ENCODE measurements around the gene DDX41.

DDX41 gene

GRCh38 chr5:177513500-177513899 lies 3.3 kb downstream of the DDX41 start:
- DNase-seq (ENCODE audit: low spot score), result no peak

DNA sequence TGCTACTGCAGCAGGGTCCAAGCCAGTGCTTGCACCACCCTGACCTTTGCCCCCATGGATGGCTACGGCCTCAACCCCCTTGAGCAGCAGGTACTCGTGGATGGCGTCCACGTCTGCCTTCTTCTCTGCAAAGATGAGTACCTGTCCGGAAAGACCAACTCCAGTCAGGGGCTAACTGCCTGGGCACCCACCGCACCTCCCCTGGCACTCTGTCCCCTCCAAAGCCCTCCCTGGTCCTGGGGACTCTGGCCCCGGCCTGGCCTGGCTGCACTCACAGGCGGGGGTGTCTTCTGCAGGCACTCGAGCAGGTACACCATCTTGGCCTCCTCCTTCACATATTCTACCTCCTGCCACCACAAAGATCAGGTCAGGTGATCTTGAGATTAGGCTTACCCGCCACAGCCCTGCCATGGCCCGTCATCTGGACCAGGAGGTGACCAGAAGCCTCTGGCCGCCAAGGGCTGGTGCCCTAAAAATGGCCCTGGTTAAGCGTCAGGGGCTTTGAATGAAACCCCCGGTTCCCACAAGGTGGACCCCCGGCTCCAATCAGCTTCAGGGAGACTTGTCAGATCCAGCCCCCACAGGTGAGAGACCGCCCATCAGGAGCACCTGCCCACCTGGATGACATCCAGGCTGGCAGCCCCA lies 3.9 kb downstream of the DDX41 start:
- DNase-seq (ENCODE audit: low spot score), result no peak

GRCh38 chr5:177511796-177512675 lies 4.7 kb downstream of the DDX41 start:
- no peak for DNase-seq (ENCODE audit: low spot score)

DNA sequence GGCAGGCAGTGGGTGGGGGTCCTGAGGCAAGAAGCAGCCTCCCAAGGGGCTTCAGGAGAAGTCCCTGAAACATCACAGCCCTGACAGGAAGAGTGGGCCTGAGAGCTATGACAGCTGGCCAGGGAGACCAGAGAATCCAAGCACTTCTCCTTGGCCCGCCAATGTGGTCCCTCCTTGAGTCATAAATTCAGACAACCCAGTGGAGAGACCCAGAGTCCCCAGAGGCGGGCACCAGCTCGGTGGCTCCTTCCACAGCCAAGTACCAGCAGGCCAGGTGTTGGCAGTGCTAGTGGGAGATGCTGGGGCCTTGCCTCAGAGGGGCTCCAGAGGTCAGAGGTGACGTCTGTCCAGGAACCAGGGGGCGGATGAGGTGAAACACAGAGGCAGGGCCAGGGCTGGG lies 5.6 kb downstream of the DDX41 start:
- DNase-seq (ENCODE audit: low spot score), result no peak

- DNase-seq (ENCODE audit: low spot score), result no peak
Observed at GRCh38 chr5:177510567-177511053, 6.2 kb downstream of the DDX41 start.

DNA sequence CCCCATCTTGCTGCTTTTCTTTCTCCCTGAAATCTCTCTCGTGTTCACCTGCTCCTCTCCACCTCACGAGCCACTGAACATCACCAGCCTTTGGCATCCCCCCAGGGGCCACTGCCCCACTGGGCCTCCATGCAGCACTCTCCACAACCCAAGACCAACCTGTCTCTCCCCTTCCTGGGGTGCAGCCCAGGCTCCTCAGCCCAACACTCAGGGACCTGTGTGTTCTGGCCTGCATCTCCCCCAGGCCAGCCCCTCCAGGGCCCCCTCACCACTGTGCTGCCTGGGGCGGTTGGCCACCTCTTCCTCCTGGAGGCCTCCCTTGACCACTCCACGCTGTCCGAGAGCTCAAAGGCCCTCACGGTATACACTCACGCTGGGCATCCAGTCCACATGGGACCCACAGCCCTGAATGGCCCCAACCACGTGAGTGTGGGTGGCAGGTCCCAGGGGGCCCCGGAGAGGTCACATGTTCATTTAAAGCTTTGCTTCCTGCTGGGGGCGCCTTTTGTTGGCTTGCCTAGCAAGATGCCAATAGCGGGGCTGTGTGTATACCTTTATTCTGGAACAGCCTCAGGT lies 6.7 kb downstream of the DDX41 start:
- no peak for DNase-seq (ENCODE audit: low spot score)

GRCh38 chr5:177509381-177509951 lies 7.3 kb downstream of the DDX41 start, which contains the start of gene DOK3:
Gene DOK3 (minus strand): TSS chr5:177509826. CDS start chr5:177509540, 286 bp downstream.
- DNase-seq (ENCODE audit: low spot score), result no peak

GRCh38 chr5:177508837-177509236 lies 7.9 kb downstream of the DDX41 start:
- DNase-seq (ENCODE audit: low spot score), result no peak

DNA sequence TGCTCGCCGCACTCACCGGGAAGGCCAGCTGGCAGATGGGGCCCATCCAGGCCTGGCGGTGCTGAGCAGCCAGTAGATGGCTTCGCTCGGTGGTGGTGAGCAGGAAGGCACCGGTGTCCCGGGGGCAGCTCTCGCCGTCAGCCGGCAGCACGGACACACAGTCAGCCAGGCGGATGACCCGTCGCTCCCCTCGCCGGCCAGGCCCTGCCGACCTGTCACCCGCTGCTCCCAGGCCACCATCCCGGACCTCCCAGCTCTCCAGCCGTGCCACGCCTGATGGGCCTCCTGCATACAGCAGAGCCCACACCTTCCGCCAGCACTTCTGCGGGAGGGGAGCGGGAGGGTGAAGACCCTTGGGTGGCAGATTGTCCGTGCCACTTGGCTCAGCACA lies 8.5 kb downstream of the DDX41 start:
- no peak for DNase-seq (ENCODE audit: low spot score)

DNA sequence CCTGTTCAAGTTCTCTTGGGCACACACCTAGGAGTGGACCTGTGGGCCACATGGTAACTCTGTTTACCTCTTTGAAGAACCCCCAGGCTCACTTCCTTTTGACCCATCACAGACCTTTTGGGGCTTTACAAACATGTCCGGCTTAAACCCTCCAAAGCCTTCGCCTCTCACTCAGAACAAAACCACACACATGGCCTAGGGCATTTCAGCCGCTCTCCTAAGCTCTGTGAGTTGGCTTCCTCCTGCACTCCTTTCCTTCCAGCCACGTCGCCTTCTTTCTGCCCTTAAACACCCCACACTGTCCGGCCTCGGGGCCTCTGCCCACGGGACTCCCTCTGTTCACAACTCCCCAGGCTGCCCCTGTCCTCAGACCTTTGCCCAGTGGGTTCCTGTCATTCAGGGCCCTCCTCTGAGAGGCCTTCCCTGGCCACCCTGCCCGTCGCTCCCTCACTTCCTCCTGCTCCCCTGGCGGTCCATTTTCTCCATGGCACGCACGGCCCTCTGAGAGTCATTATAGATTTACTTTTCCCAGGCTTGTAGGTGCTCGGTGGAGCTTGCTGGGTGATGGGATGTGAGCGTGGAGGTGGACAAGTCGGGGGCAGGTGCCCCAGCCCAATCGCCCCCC lies 9.1 kb downstream of the DDX41 start:
- DNase-seq (ENCODE audit: low spot score), result no peak

DNA sequence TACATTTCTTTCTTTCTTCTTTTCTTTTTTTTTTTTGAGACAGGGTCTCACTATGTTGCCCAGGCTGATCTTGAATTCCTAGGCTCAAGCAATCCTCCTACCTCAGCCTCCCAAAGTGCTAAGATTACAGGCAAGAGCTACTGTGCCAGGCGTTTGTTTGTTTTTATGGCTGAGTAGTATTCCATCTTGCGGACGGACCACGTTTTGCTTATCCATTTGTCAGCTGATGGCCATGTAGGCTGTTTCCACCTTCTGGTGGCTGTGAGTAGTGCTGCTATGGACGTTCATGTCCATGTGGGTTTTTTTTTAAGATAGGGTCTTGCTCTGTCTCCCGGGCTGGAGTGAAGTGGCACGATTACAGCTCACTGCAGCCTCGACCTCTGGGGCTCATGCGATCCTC lies 9.6 kb downstream of the DDX41 start:
- DNase-seq (ENCODE audit: low spot score), result no peak

DNA sequence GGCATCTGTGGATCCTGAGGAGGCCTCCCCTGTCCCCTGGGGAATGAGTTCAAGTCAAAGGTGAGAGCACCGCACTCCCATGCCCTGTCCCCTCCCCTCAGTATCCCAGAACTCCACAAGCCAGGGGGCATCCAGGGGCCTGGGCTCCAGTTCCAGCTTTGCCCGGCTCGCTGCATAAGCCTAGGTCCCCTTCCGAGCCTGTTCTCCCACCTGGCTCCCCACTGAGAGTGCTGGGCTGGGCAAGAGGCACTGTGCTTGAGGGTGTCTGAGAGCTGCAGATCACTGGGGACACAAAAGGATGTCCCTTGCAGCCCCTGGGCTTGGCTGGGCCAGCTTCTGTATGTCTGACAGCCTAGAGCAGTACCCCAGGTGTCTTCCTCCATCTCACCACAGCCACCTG lies 11.7 kb downstream of the DDX41 start:
- DNase-seq (ENCODE audit: low spot score), result no peak

GRCh38 chr5:177504086-177505056 lies 12.4 kb downstream of the DDX41 start:
- DNase-seq (ENCODE audit: low spot score), result no peak

DNA sequence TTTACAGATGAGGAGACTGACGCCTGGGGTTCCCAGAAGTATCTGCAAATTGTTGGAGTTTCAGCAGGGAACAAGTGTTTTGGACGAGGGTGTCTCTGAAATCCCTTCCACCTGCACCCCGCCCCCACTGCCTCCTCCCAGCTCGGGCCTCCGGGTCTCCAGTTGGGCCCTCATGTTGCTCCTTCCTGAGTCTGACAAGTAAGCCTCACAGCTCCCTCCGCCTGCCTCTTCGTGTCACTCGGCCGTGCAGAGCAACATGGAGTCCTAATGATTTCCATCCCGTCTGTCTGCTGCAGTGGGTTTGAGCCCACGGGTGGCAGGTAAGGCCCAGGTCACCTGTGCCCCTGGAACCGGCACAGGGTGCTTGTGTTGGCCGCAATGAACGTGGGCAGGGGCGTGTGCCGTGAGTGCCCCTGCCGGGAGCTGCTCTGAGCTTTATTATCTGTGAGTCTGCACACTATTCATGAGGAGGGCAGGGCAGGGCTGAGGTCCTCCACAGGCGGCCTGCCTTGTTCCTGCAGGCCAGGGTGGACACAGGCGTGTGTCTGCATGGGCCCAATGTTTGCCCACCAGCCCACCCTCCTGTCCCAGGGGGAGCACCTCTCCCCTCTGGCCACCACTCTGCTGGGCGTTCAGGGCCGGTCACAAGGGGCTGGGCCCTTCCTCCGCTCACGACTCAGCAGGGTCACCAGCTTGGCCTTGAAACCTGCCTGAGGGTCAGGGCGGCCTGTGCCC lies 13.2 kb downstream of the DDX41 start:
- no peak for DNase-seq (ENCODE audit: low spot score)

DNA sequence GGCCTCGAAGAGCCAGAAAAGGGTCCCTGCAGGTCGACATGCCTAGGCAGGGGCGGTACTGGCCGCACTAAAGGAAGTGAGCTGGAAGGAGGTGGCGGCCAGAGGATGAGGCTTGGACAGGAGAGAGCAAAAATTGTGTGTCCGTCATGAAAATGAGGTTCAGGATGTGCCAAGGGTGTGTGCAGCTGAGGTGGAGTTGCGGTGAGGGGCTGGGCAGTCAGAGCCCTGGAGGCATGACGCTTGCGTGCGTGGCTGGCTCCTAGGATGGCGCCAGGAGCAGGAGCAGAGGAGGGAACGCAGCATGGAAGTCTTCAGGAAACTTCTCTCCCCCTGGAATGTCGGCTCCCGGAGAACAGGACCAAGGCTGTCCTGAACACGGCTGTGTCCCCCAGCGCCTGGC lies 13.9 kb downstream of the DDX41 start:
- DNase-seq (ENCODE audit: low spot score), result no peak

- no peak for DNase-seq (ENCODE audit: low spot score)
Observed at GRCh38 chr5:177501874-177502678, 14.7 kb downstream of the DDX41 start.

GRCh38 chr5:177500685-177501522 lies 15.9 kb downstream of the DDX41 start:
- peak; percentile 89 for DNase-seq (ENCODE audit: low spot score)

DNA sequence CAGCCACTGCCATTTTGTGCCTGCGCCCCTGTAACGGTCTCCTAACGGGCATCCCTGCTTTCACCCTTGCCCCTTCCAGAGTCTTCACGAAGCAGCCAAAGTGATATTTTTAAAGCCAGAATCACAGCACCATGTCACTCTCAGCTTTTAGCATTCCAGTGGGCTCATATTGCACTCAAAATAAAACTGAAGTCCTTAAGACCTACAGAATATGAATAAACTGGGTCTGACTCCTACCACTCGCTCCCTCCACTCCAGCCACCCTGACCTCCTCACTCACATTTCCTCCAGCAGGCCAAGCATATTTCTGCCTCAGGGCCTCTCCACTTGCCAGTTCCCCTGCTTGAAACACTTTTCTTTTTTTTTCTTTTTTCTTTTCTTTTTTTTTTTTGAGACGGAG lies 16.9 kb downstream of the DDX41 start:
- no peak for DNase-seq (ENCODE audit: low spot score)
